Measurements from ENCODE around the gene PDGFA. TPM values are rescaled to one million over a fixed set of nuclear protein-coding genes. Genes with fewer than 3 reads are reported as not detected.

PDGFA gene
- total RNA-seq, 1 experiment from 2014 or later, result 35.8 TPM

DNA sequence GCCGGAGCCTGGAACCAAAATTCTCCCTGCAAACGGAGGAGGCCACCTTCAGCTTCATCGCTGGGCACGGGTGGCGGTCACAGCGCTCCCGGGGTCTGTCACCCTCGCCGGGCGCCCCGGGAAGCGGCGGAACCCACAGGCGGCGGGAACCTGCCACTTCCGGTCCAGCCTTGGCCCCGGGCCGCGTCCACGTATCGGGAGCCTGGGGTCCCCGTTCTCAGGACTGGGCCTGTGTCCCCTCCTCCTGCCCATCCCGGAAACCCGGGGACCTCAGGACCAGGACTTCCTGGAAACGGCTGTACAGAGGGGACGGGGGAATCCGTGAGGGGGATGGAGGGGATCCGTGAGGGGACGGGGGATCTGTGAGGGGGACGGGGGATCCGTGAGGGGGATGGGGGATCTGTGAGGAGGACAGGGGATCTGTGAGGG, 25.4 kb downstream of the PDGFA start:
- Histone ChIP-seq H2BK12ac (ENCODE audit: insufficient read length, low read depth, low read length) (no peak overlapping the region), H2BK20ac (ENCODE audit: low read depth, low read length, poor library complexity, severe bottlenecking) (no peak overlapping the region), H4K91ac (ENCODE audit: insufficient read length, low read depth, low read length) (no peak overlapping the region), H3K9me3 (ENCODE audit: control insufficient read depth, low read depth, low read length) (no peaks in the 10 kb centered on the region), H2BK5ac (ENCODE audit: insufficient read length, low read length) (no peak overlapping the region), H3K56ac (ENCODE audit: insufficient read length, low read depth, low read length) (no peak overlapping the region), H4K20me1 (ENCODE audit: control insufficient read depth, insufficient read depth, insufficient read length) (no peaks in the 10 kb centered on the region), H4K5ac (ENCODE audit: insufficient read length, low read depth, low read length) (no peak overlapping the region), H3K79me2 (ENCODE audit: insufficient read depth, low read length) (no peaks in the 10 kb centered on the region), H2AFZ (ENCODE audit: low read length) (no peak overlapping the region), H2BK120ac (ENCODE audit: low read depth, low read length, poor library complexity, severe bottlenecking) (no peak overlapping the region), H3K23ac (ENCODE audit: insufficient read length, low read depth, low read length) (no peak overlapping the region), H3T11ph (ENCODE audit: low read length) (no peak overlapping the region), H3K4ac (ENCODE audit: low read depth, low read length) (no peak overlapping the region), H2BK15ac (ENCODE audit: low read depth, low read length) (no peak overlapping the region), H4K8ac (replicated peaks; ENCODE audit: insufficient read length, low read depth, low read length) (no peak overlapping the region), H3K14ac (ENCODE audit: insufficient read depth, low read length) (no peak overlapping the region), H3K27ac (ENCODE audit: insufficient read length, low read depth, low read length) (no peak overlapping the region), H3K27me3 (ENCODE audit: insufficient read depth, low read length) (no peaks in the 10 kb centered on the region), H3K4me2 (ENCODE audit: insufficient read depth, insufficient read length, low read length) (no peak overlapping the region), H3K23me2 (ENCODE audit: insufficient read length, low read depth, low read length, poor library complexity, severe bottlenecking) (no peaks in the 10 kb centered on the region), H3K79me1 (ENCODE audit: insufficient read depth, low read depth, low read length, poor library complexity, severe bottlenecking) (no peaks in the 10 kb centered on the region), H3K18ac (ENCODE audit: insufficient read length, low read depth, low read length) (no peak overlapping the region), H3K4me1 (ENCODE audit: insufficient read depth, low read length) (no peaks in the 10 kb centered on the region), H3K9ac (ENCODE audit: extremely low read depth, insufficient read length, low read length) (no peak overlapping the region), H2AK5ac (ENCODE audit: insufficient read length, low read length) (no peak overlapping the region)
- Mint-ChIP-seq H3K27ac (no peak overlapping the region), H3K4me1 (peaks cover 3 to 16% of the 10 kb centered on the region in 2 experiments; a peak in 3 of 4 replicates), H3K36me3 (ENCODE audit: insufficient read depth in 1 of 3, low read depth in 3 of 3) (peaks cover 18 to 27% (median 23%) of the 10 kb centered on the region in 3 experiments), H3K9me3 (peaks cover 0 to 10% of the 10 kb centered on the region in 2 experiments; a peak in 2 of 5 replicates), H3K27me3 (ENCODE audit: low read depth) (no peaks in the 10 kb centered on the region; the same call in 1 of the 2 replicates), H3K4me3 (no peak overlapping the region)
- no peak for DNase-seq
- WGBS (ENCODE audit: extremely low coverage, insufficient read length, low lambda C conversion rate), result no CpG with 5 or more reads among the region's 31 CpGs
- TF ChIP-seq, protein P1, sequence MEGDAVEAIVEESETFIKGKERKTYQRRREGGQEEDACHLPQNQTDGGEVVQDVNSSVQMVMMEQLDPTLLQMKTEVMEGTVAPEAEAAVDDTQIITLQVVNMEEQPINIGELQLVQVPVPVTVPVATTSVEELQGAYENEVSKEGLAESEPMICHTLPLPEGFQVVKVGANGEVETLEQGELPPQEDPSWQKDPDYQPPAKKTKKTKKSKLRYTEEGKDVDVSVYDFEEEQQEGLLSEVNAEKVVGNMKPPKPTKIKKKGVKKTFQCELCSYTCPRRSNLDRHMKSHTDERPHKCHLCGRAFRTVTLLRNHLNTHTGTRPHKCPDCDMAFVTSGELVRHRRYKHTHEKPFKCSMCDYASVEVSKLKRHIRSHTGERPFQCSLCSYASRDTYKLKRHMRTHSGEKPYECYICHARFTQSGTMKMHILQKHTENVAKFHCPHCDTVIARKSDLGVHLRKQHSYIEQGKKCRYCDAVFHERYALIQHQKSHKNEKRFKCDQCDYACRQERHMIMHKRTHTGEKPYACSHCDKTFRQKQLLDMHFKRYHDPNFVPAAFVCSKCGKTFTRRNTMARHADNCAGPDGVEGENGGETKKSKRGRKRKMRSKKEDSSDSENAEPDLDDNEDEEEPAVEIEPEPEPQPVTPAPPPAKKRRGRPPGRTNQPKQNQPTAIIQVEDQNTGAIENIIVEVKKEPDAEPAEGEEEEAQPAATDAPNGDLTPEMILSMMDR (conservative IDR thresholded peaks at IDR 0.05), result no peak

Measured in H9 (cell line).